Neural cell (in vitro differentiated cells): ENCODE results near the gene ATP5PD.

ENCODE experiments used
- EZH2 ChIP-seq: fragments of 200-600, 300-800 bp; shearing (Covaris generic), sonication (generic); IDR thresholded peaks from 2 replicates; pipeline ENCODE4 v1.6.1; 2014; ENCODE audit warnings: antibody characterized with exemption, low read length, borderline replicate concordance, mild to moderate bottlenecking; ENCODE audit not compliant: insufficient read depth, poor library complexity, severe bottlenecking
- TF ChIP-seq, protein P1 (sequence below): fragments of 450-650 bp; IDR thresholded peaks from 2 replicates; pipeline ENCODE4 v1.5.1; 2014; ENCODE audit warnings: antibody characterized with exemption, mild to moderate bottlenecking, moderate library complexity; ENCODE audit not compliant: poor library complexity, severe bottlenecking
- TF ChIP-seq, protein P2 (sequence below): IDR thresholded peaks from 2 replicates; pipeline ENCODE4 v1.6.1; 2012; ENCODE audit warnings: borderline replicate concordance

DNA sequence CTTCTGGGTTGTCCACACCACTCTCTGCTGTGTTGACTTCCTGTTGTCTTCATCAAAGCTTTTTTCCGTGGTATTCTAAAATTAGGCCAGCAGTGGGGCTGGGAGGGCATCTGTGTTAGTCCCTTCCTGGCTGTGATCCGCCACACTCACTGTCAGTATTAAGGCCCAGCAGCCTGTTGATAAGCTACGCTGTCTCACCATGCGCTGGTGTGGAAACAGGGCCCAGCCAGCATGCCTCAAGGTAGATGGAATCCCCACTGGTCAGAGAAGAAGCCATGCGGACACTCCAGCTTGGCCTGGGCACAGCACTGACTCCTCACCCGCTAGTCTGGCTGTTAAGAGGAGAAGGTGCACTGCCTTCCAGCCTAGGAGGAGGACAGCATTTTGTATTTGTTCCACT is 48.0 kb downstream of the ATP5PD start:
- TF ChIP-seq, protein P1, sequence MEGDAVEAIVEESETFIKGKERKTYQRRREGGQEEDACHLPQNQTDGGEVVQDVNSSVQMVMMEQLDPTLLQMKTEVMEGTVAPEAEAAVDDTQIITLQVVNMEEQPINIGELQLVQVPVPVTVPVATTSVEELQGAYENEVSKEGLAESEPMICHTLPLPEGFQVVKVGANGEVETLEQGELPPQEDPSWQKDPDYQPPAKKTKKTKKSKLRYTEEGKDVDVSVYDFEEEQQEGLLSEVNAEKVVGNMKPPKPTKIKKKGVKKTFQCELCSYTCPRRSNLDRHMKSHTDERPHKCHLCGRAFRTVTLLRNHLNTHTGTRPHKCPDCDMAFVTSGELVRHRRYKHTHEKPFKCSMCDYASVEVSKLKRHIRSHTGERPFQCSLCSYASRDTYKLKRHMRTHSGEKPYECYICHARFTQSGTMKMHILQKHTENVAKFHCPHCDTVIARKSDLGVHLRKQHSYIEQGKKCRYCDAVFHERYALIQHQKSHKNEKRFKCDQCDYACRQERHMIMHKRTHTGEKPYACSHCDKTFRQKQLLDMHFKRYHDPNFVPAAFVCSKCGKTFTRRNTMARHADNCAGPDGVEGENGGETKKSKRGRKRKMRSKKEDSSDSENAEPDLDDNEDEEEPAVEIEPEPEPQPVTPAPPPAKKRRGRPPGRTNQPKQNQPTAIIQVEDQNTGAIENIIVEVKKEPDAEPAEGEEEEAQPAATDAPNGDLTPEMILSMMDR, result no peak
- TF ChIP-seq, protein P2, sequence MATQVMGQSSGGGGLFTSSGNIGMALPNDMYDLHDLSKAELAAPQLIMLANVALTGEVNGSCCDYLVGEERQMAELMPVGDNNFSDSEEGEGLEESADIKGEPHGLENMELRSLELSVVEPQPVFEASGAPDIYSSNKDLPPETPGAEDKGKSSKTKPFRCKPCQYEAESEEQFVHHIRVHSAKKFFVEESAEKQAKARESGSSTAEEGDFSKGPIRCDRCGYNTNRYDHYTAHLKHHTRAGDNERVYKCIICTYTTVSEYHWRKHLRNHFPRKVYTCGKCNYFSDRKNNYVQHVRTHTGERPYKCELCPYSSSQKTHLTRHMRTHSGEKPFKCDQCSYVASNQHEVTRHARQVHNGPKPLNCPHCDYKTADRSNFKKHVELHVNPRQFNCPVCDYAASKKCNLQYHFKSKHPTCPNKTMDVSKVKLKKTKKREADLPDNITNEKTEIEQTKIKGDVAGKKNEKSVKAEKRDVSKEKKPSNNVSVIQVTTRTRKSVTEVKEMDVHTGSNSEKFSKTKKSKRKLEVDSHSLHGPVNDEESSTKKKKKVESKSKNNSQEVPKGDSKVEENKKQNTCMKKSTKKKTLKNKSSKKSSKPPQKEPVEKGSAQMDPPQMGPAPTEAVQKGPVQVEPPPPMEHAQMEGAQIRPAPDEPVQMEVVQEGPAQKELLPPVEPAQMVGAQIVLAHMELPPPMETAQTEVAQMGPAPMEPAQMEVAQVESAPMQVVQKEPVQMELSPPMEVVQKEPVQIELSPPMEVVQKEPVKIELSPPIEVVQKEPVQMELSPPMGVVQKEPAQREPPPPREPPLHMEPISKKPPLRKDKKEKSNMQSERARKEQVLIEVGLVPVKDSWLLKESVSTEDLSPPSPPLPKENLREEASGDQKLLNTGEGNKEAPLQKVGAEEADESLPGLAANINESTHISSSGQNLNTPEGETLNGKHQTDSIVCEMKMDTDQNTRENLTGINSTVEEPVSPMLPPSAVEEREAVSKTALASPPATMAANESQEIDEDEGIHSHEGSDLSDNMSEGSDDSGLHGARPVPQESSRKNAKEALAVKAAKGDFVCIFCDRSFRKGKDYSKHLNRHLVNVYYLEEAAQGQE, result no peak
- no peak for TF ChIP-seq EZH2
